ENCODE results near the gene PCBD2.

The PCBD2 gene

DNA sequence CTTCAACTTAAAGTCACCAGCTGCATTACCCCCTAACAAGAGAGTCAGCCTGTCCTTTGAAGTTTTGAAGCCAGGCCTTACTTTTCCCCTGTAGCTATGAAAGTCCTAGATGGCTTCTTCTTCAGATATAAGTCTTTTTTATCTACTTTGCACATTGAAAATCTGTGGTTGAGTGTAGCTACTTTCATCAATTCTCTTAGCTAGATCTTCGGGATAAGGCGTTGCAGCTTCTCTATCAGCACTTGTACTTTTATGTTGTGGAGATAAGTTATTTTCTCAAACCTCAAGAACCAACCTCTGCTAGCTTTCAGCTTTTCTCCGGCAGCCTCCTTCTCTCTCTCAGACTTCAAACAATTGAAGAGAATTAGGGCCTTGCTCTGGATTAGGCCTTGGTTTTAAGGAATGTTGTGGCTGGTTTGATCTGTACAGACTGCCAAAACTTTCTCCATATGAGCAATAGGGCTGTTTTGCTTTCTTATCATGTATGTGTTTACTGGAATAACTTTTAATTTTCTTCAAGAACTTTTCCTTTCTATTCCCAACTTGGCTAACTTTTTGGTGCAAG lies 84.4 kb downstream of the PCBD2 start:
- TF ChIP-seq TAF1 (IDR thresholded peaks at IDR 0.05; ENCODE audit: borderline replicate concordance, insufficient read depth, low read length) (no peak), SIN3A (IDR thresholded peaks at IDR 0.05; ENCODE audit: borderline replicate concordance, insufficient read depth, low read length) (no peak), FOXP2 (optimal IDR thresholded peaks at IDR 0.05; ENCODE audit: borderline replicate concordance, extremely low read depth, extremely low read length, insufficient read depth) (no peak), POLR2AphosphoS5 (IDR thresholded peaks at IDR 0.05; ENCODE audit: low read depth, low read length) (no peak), REST (IDR thresholded peaks at IDR 0.05; ENCODE audit: insufficient read depth in 1 of 2, low read depth in 2 of 2, low read length in 2 of 2) (no peak)

DNA sequence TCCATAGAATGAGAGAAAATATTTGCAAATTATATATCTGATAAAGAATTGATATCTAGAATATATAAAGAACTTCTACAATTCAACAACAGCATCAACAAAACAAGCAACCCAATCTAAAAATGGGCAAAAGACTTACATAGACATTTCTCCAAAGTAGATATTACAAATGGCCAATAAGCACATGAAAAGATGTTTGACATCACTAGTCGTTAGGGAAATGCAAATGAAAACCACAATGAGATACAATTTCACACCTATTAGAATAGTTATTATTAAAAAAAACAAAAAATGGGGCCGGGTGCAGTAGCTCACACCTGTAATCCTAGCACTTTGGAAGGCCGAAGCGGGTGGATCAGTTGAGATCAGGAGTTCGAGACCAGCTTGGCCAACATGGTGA lies 87.2 kb downstream of the PCBD2 start:
- TF ChIP-seq POLR2AphosphoS5 (IDR thresholded peaks at IDR 0.05; ENCODE audit: low read depth, low read length) (no peak), SIN3A (IDR thresholded peaks at IDR 0.05; ENCODE audit: borderline replicate concordance, insufficient read depth, low read length) (no peak), FOXP2 (optimal IDR thresholded peaks at IDR 0.05; ENCODE audit: borderline replicate concordance, extremely low read depth, extremely low read length, insufficient read depth) (no peak), TAF1 (IDR thresholded peaks at IDR 0.05; ENCODE audit: borderline replicate concordance, insufficient read depth, low read length) (no peak), REST (IDR thresholded peaks at IDR 0.05; ENCODE audit: insufficient read depth in 1 of 2, low read depth in 2 of 2, low read length in 2 of 2) (no peak)

GRCh38 chr5:134993161-134993560 lies 88.2 kb downstream of the PCBD2 start:
- TF ChIP-seq TAF1 (IDR thresholded peaks at IDR 0.05; ENCODE audit: borderline replicate concordance, insufficient read depth, low read length), result no peak
- TF ChIP-seq REST (IDR thresholded peaks at IDR 0.05; ENCODE audit: insufficient read depth in 1 of 2, low read depth in 2 of 2, low read length in 2 of 2), result no peak
- no peak for TF ChIP-seq FOXP2 (optimal IDR thresholded peaks at IDR 0.05; ENCODE audit: borderline replicate concordance, extremely low read depth, extremely low read length, insufficient read depth)
- TF ChIP-seq SIN3A (IDR thresholded peaks at IDR 0.05; ENCODE audit: borderline replicate concordance, insufficient read depth, low read length), result no peak
- no peak for TF ChIP-seq POLR2AphosphoS5 (IDR thresholded peaks at IDR 0.05; ENCODE audit: low read depth, low read length)

GRCh38 chr5:134994560-134995156 lies 89.7 kb downstream of the PCBD2 start:
- TF ChIP-seq POLR2AphosphoS5 (IDR thresholded peaks at IDR 0.05; ENCODE audit: low read depth, low read length) (no peak), REST (IDR thresholded peaks at IDR 0.05; ENCODE audit: insufficient read depth in 1 of 2, low read depth in 2 of 2, low read length in 2 of 2) (no peak), SIN3A (IDR thresholded peaks at IDR 0.05; ENCODE audit: borderline replicate concordance, insufficient read depth, low read length) (no peak), TAF1 (IDR thresholded peaks at IDR 0.05; ENCODE audit: borderline replicate concordance, insufficient read depth, low read length) (no peak), FOXP2 (optimal IDR thresholded peaks at IDR 0.05; ENCODE audit: borderline replicate concordance, extremely low read depth, extremely low read length, insufficient read depth) (no peak)

Measured in PFSK-1 (cell line).